ENCODE results near the gene MESP2. TPM values are rescaled to one million over a fixed set of nuclear protein-coding genes. Genes with fewer than 3 reads are reported as not detected.

MESP2 gene
- total RNA-seq, 1 experiment from 2014 or later, result 0.28 TPM

DNA sequence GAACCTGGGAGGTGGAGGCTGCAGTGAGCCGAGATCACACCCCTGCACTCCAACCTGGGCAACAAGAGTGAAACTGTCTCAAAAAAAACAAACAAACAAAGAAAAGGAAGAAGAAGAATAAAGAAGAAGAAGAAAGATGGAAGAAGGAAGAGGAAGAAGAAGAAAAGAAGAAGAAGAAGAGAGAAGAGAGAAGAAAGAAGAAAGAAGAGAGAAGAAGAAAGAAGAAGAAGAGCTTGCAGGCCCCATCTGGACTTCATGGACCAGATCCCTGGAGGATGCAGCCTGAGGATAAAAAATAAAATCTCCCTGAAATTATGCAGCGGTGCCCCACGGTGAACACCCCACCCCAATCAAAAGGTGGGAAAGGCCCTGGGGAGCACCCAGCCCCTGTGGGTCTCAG, 16.3 kb upstream of the MESP2 start:
- Histone ChIP-seq H3K27me3 (ENCODE audit: insufficient read depth, low read length) (no peaks in the 10 kb centered on the region), H3K4me1 (ENCODE audit: insufficient read depth, low read length) (no peaks in the 10 kb centered on the region), H2BK12ac (ENCODE audit: insufficient read length, low read depth, low read length) (no peak overlapping the region), H3K4ac (ENCODE audit: low read depth, low read length) (no peak overlapping the region), H2BK5ac (ENCODE audit: insufficient read length, low read length) (no peak overlapping the region), H2BK120ac (ENCODE audit: low read depth, low read length, poor library complexity, severe bottlenecking) (no peak overlapping the region), H2AFZ (ENCODE audit: low read length) (no peak overlapping the region), H3K23ac (ENCODE audit: insufficient read length, low read depth, low read length) (no peak overlapping the region), H3K27ac (ENCODE audit: insufficient read length, low read depth, low read length) (no peak overlapping the region), H4K91ac (ENCODE audit: insufficient read length, low read depth, low read length) (no peak overlapping the region), H4K20me1 (ENCODE audit: control insufficient read depth, insufficient read depth, insufficient read length) (no peaks in the 10 kb centered on the region), H3K79me2 (ENCODE audit: insufficient read depth, low read length) (no peaks in the 10 kb centered on the region), H3K4me2 (ENCODE audit: insufficient read depth, insufficient read length, low read length) (no peak overlapping the region), H3K9me3 (ENCODE audit: control insufficient read depth, low read depth, low read length) (no peaks in the 10 kb centered on the region), H2BK20ac (ENCODE audit: low read depth, low read length, poor library complexity, severe bottlenecking) (no peak overlapping the region), H3K14ac (ENCODE audit: insufficient read depth, low read length) (no peak overlapping the region), H3K18ac (ENCODE audit: insufficient read length, low read depth, low read length) (no peak overlapping the region), H4K5ac (ENCODE audit: insufficient read length, low read depth, low read length) (no peak overlapping the region), H3K23me2 (ENCODE audit: insufficient read length, low read depth, low read length, poor library complexity, severe bottlenecking) (no peaks in the 10 kb centered on the region), H4K8ac (replicated peaks; ENCODE audit: insufficient read length, low read depth, low read length) (no peak overlapping the region), H3K56ac (ENCODE audit: insufficient read length, low read depth, low read length) (no peak overlapping the region), H2AK5ac (ENCODE audit: insufficient read length, low read length) (no peak overlapping the region), H3K79me1 (ENCODE audit: insufficient read depth, low read depth, low read length, poor library complexity, severe bottlenecking) (no peaks in the 10 kb centered on the region), H3T11ph (ENCODE audit: low read length) (no peak overlapping the region), H3K9ac (ENCODE audit: extremely low read depth, insufficient read length, low read length) (no peak overlapping the region), H2BK15ac (ENCODE audit: low read depth, low read length) (no peak overlapping the region)
- Mint-ChIP-seq H3K27me3 (ENCODE audit: low read depth) (peaks cover 24% of the 10 kb centered on the region), H3K27ac (no peak overlapping the region), H3K4me1 (peaks cover 10 to 13% of the 10 kb centered on the region in 2 experiments), H3K4me3 (no peak overlapping the region), H3K9me3 (no peaks in the 10 kb centered on the region; a peak in 1 of 5 replicates), H3K36me3 (ENCODE audit: insufficient read depth in 1 of 3, low read depth in 3 of 3) (no peaks in the 10 kb centered on the region)
- WGBS (ENCODE audit: extremely low coverage, insufficient read length, low lambda C conversion rate), result no CpG with 5 or more reads among the region's 3 CpGs
- TF ChIP-seq, protein P1, sequence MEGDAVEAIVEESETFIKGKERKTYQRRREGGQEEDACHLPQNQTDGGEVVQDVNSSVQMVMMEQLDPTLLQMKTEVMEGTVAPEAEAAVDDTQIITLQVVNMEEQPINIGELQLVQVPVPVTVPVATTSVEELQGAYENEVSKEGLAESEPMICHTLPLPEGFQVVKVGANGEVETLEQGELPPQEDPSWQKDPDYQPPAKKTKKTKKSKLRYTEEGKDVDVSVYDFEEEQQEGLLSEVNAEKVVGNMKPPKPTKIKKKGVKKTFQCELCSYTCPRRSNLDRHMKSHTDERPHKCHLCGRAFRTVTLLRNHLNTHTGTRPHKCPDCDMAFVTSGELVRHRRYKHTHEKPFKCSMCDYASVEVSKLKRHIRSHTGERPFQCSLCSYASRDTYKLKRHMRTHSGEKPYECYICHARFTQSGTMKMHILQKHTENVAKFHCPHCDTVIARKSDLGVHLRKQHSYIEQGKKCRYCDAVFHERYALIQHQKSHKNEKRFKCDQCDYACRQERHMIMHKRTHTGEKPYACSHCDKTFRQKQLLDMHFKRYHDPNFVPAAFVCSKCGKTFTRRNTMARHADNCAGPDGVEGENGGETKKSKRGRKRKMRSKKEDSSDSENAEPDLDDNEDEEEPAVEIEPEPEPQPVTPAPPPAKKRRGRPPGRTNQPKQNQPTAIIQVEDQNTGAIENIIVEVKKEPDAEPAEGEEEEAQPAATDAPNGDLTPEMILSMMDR (conservative IDR thresholded peaks at IDR 0.05), result no peak
- DNase-seq, result no peak
